B cell (primary cell): ENCODE measurements around the gene WRNIP1. TPM values are rescaled to one million over a fixed set of nuclear protein-coding genes. Genes with fewer than 3 reads are reported as not detected.

Source experiments
- ATAC-seq: fragments of 200-7000 bp; cut with Tn5 transposase; one replicate; pipeline ENCODE4 v1.10.0; 2021; ENCODE audit warnings: low read depth, mild to moderate bottlenecking, moderate number of reproducible peaks, moderate library complexity
- CTCF ChIA-PET: fragments of 350-600 bp; sonication (Branson Sonifier 250); formaldehyde crosslinking; loops from one replicate; lab custom pipeline; 2021; ENCODE audit warnings: antibody characterized with exemption, inconsistent platforms; lab: Charles Lee
- POLR2A ChIA-PET: fragments of 350-600 bp; sonication (Branson Sonifier 250); formaldehyde crosslinking; loops from one replicate; lab custom pipeline; 2021; ENCODE audit warnings: antibody characterized with exemption; lab: Charles Lee
- DNase-seq: peaks from one replicate; pipeline ENCODE4 v3.0.0; 2013
- H2AFZ ChIP-seq: 2 replicates; pipeline ENCODE4 v1.6.1; 2012; ENCODE audit warnings: mild to moderate bottlenecking, low read depth, low read length; ENCODE audit not compliant: insufficient read depth, poor library complexity, severe bottlenecking
- H3K27ac ChIP-seq, 2 donors: 1 replicate in 1 of 2; 2 replicates in 1 of 2; pipeline ENCODE4 v1.5.1; 2012 to 2013; ENCODE audit warnings: low read length in 2 of 2, mild to moderate bottlenecking in 2 of 2, moderate library complexity in 1 of 2
- H3K27me3 ChIP-seq, 4 experiments: fragments of 200-600 bp in 1 of 4; sonication (generic) in 1 of 4; replicated peaks in 1 of 4; 1 replicate in 2 of 4; 2 replicates in 2 of 4; pipeline versions ENCODE4 v1.6.1 to v1.7.0; 2013 to 2016; ENCODE audit warnings: low read length in 3 of 4, mild to moderate bottlenecking in 2 of 4, mixed read lengths in 1 of 4, moderate library complexity in 1 of 4; ENCODE audit not compliant: insufficient read depth in 4 of 4, control insufficient read depth in 3 of 4; ENCODE audit errors: control extremely low read depth in 1 of 4
- H3K36me3 ChIP-seq, 2 experiments: replicated peaks in 1 of 2; 1 replicate in 1 of 2; 2 replicates in 1 of 2; pipeline versions ENCODE4 v1.6.1 to v1.7.1; 2013; ENCODE audit warnings: low read length in 1 of 2; ENCODE audit not compliant: insufficient read depth in 2 of 2, control insufficient read depth in 1 of 2; ENCODE audit errors: control extremely low read depth in 1 of 2, extremely low read depth in 1 of 2
- H3K4me1 ChIP-seq, 2 donors: fragments of 200-600 bp in 1 of 2; sonication (generic) in 1 of 2; 1 replicate in 1 of 2; 2 replicates in 1 of 2; pipeline versions ENCODE4 v1.5.1 to v1.6.1; 2013 to 2017; ENCODE audit warnings: low read length in 2 of 2; ENCODE audit not compliant: control insufficient read depth in 2 of 2, insufficient read depth in 2 of 2
- H3K4me2 ChIP-seq: replicated peaks from 2 replicates; pipeline ENCODE3; 2012; ENCODE audit warnings: mild to moderate bottlenecking, low read depth, low read length; ENCODE audit not compliant: poor library complexity, severe bottlenecking
- H3K4me3 ChIP-seq, 5 experiments: fragments of 200-600 bp in 1 of 5; sonication (generic) in 1 of 5; 1 replicate in 3 of 5; 2 replicates in 2 of 5; pipeline versions ENCODE4 v1.5.1 to v1.7.0; 2011 to 2016; ENCODE audit warnings: low read length in 4 of 5, mild to moderate bottlenecking in 4 of 5, low read depth in 2 of 5, control low read depth in 1 of 5, moderate library complexity in 1 of 5; ENCODE audit not compliant: insufficient read depth in 1 of 5; ENCODE audit errors: control extremely low read depth in 1 of 5, extremely low read depth in 1 of 5
- H3K79me2 ChIP-seq: fragments of 200-600 bp; sonication (generic); one replicate; pipeline ENCODE4 v1.6.0; 2016; ENCODE audit warnings: low read length; ENCODE audit not compliant: control insufficient read depth, insufficient read depth
- H3K9ac ChIP-seq: fragments of 200-600 bp; sonication (generic); 2 replicates; pipeline ENCODE4 v1.6.1; 2017; ENCODE audit warnings: mild to moderate bottlenecking, low read length, moderate library complexity
- H3K9me3 ChIP-seq, 3 donors: one replicate each; pipeline versions ENCODE4 v1.6.1 to v1.7.1; 2013; ENCODE audit warnings: low read length in 2 of 3; ENCODE audit not compliant: control insufficient read depth in 2 of 3, insufficient read depth in 1 of 3; ENCODE audit errors: control extremely low read depth in 1 of 3
- H4K20me1 ChIP-seq: 2 replicates; pipeline ENCODE4 v1.6.0; 2012; ENCODE audit warnings: mild to moderate bottlenecking, low read length; ENCODE audit not compliant: insufficient read depth, control insufficient read depth, poor library complexity, severe bottlenecking
- H3K27ac Mint-ChIP-seq: one replicate; pipeline ENCODE4 v1.8.0; 2021; ENCODE audit warnings: mixed read lengths
- H3K27me3 Mint-ChIP-seq: one replicate; pipeline ENCODE4 v1.8.0; 2021; ENCODE audit warnings: mixed read lengths
- H3K4me1 Mint-ChIP-seq: one replicate; pipeline ENCODE4 v1.8.0; 2021; ENCODE audit warnings: mixed read lengths
- H3K4me3 Mint-ChIP-seq: one replicate; pipeline ENCODE4 v1.8.0; 2021; ENCODE audit warnings: mixed read lengths
- H3K9me3 Mint-ChIP-seq: one replicate; pipeline ENCODE4 v1.8.0; 2022; ENCODE audit warnings: mixed read lengths; ENCODE audit not compliant: insufficient read depth
- EZH2 ChIP-seq: IDR thresholded peaks from 2 replicates; pipeline ENCODE4 v1.6.1; 2012; ENCODE audit warnings: borderline replicate concordance, low read depth, mild to moderate bottlenecking, moderate library complexity, low read length; ENCODE audit not compliant: insufficient read depth, poor library complexity, severe bottlenecking
- WGBS: methylation state at CpG from one replicate; pipeline ENCODE4 v1.1.5; 2013; ENCODE audit warnings: missing lambda C conversion rate; ENCODE audit not compliant: insufficient coverage; 5-methylcytosine and 5-hydroxymethylcytosine counted together
- intact Hi-C: fragments of 100-400 bp; cut with micrococcal nuclease; formaldehyde crosslinking; loops from one replicate; pipeline ENCODE4 v1.10.0; 2022
- polyA plus RNA-seq: library from polyadenylated mRNA; depleted of rRNA; stranded (reverse); fragments of >200 nt; gene quantifications from 2 replicates; pipeline ENCODE4 v1.2.3, GENCODE V29; 2012
- total RNA-seq, 2 donors: library from RNA; stranded (reverse); fragments of 120-200 nt in 1 of 2; gene quantifications; 1 replicate in 1 of 2; 2 replicates in 1 of 2; pipeline versions ENCODE4 v1.2.3 to v1.2.4, GENCODE V29; 2013 to 2022
- TF ChIP-seq, protein P1 (sequence below): fragments of 200-600 bp; IDR thresholded peaks from one replicate; pipeline ENCODE4 v1.8.0; 2022; ENCODE audit warnings: antibody characterized with exemption, mild to moderate bottlenecking

WRNIP1 gene
- total and polyA plus RNA-seq, 2 donors (not counting 1 experiment from before 2014, with no cell fraction given), result 32.6 to 35.2 TPM

DNA sequence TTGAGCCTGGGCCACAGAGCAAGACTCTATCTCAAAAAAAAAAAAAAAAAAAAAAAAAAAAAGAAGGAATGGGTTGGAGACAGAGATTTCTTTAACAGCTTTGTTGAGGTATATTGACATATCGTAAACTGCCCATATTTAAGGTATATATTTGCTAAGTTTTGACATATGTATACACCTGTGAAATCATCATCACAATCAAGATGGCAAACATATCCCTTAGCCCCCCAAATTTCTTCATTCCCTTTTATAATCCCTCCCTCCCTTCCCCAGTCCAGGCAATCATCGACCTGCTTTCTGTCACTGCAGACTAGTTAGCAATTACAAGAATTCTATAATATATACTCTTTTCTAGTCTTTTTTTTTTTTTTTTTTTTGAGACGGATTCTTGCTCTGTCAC lies 47.5 kb downstream of the WRNIP1 start:
- H3K9ac ChIP-seq, result no peak overlapping the region
- intact Hi-C loops, result no loop called here
- no CpG with 5 or more reads among the region's 3 CpGs for WGBS
- H3K27ac ChIP-seq, result no peak overlapping the region
- no peak overlapping the region for H2AFZ ChIP-seq
- Mint-ChIP-seq H3K4me3 (no peak overlapping the region), H3K4me1 (no peaks in the 10 kb centered on the region), H3K27me3 (peaks cover 4% of the 10 kb centered on the region), H3K9me3 (peaks cover 21% of the 10 kb centered on the region), H3K27ac (no peak overlapping the region)
- no peak overlapping the region for H3K4me2 ChIP-seq
- POLR2A ChIA-PET, result no interaction called here
- DNase-seq (no peak), ATAC-seq (no peak)
- TF ChIP-seq, protein P1, sequence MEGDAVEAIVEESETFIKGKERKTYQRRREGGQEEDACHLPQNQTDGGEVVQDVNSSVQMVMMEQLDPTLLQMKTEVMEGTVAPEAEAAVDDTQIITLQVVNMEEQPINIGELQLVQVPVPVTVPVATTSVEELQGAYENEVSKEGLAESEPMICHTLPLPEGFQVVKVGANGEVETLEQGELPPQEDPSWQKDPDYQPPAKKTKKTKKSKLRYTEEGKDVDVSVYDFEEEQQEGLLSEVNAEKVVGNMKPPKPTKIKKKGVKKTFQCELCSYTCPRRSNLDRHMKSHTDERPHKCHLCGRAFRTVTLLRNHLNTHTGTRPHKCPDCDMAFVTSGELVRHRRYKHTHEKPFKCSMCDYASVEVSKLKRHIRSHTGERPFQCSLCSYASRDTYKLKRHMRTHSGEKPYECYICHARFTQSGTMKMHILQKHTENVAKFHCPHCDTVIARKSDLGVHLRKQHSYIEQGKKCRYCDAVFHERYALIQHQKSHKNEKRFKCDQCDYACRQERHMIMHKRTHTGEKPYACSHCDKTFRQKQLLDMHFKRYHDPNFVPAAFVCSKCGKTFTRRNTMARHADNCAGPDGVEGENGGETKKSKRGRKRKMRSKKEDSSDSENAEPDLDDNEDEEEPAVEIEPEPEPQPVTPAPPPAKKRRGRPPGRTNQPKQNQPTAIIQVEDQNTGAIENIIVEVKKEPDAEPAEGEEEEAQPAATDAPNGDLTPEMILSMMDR, result no peak
- TF ChIP-seq EZH2, result no peak
- CTCF ChIA-PET, result no interaction called here
- H4K20me1 ChIP-seq, result no peaks in the 10 kb centered on the region
- no peaks in the 10 kb centered on the region for H3K79me2 ChIP-seq
- H3K27me3 ChIP-seq, result no peaks in the 10 kb centered on the region
- peaks cover 4 to 14% (median 7%) of the 10 kb centered on the region in 3 donors for H3K9me3 ChIP-seq
- no peaks in the 10 kb centered on the region for H3K4me1 ChIP-seq
- H3K4me3 ChIP-seq, result no peak overlapping the region
- no peaks in the 10 kb centered on the region for H3K36me3 ChIP-seq

DNA sequence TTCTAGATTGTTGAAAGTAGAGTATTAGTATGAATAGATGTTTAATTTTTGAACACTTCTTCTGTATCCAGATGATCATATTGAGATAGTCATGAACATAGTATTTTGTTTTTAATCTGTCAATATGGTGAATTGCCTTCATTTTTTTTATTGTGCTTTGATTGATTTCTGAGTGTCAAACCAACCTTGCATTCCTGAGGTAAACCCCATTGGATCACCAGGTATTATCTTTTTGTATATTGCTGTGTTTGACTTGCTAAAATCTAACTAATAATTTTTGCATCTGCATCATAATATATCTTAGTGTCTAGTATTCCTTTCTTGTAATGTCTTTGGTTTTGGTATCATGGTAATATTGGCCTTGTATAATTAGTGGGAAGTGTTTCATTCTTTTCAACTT lies 51.0 kb downstream of the WRNIP1 start:
- Mint-ChIP-seq H3K27me3 (peaks cover 7% of the 10 kb centered on the region), H3K4me1 (no peaks in the 10 kb centered on the region), H3K9me3 (peaks cover 21% of the 10 kb centered on the region), H3K27ac (no peak overlapping the region), H3K4me3 (no peak overlapping the region)
- TF ChIP-seq EZH2, result no peak
- TF ChIP-seq, protein P1, result no peak
- Histone ChIP-seq H3K4me2 (no peak overlapping the region), H3K4me1 (no peaks in the 10 kb centered on the region), H3K27me3 (no peaks in the 10 kb centered on the region), H3K79me2 (no peaks in the 10 kb centered on the region), H3K9ac (no peak overlapping the region), H3K9me3 (peaks cover 4 to 14% (median 7%) of the 10 kb centered on the region in 3 donors), H3K4me3 (no peak overlapping the region), H2AFZ (no peak overlapping the region), H4K20me1 (no peaks in the 10 kb centered on the region), H3K36me3 (no peaks in the 10 kb centered on the region), H3K27ac (no peak overlapping the region)
- DNase-seq (no peak), ATAC-seq (no peak)
- intact Hi-C loops, result no loop called here
- ChIA-PET POLR2A (no interaction called here), CTCF (interaction anchor here (1.2 kb wide), 1 partner anchor 25 kb away, joined by 4 read pairs; no protein-coding TSS in a partner anchor)
